IMR-90 (cell line): ENCODE data around the gene MSH2. TPM values are rescaled to one million over a fixed set of nuclear protein-coding genes. Genes with fewer than 3 reads are reported as not detected.

Experiments used
- ATAC-seq: fragments of 200-7000 bp; cut with Tn5 transposase; 2 replicates; pipeline ENCODE4 v1.9.1; 2020; ENCODE audit warnings: low read depth, mild to moderate bottlenecking, moderate library complexity
- BruUV-seq: library from RNA; stranded (reverse); fragments of 400-500 nt; replicated peaks from 2 replicates; lab custom pipeline; 2021; lab: Mats Ljungman, UMichigan
- CTCF ChIA-PET: fragments of 300-600 bp; formaldehyde crosslinking; extraction: SDS; loops from one replicate; lab custom pipeline; 2021; ENCODE audit warnings: antibody characterized with exemption; lab: Yijun Ruan, JAX
- POLR2A ChIA-PET: fragments of 300-600 bp; sonication (Branson Sonifier 250); formaldehyde crosslinking; loops from one replicate; lab custom pipeline; 2022; ENCODE audit warnings: antibody characterized with exemption; ENCODE audit not compliant: unreplicated experiment; lab: Charles Lee
- DNase-seq: peaks from one replicate; pipeline ENCODE4 v3.0.0; 2013
- H2AFZ ChIP-seq: replicated peaks from 2 replicates; pipeline ENCODE3; 2013; ENCODE audit warnings: low read length, mild to moderate bottlenecking; ENCODE audit not compliant: poor library complexity
- H2AK5ac ChIP-seq: 2 replicates; pipeline ENCODE4 v1.6.1; 2013; ENCODE audit warnings: low read depth, low read length, inconsistent platforms
- H2AK9ac ChIP-seq: replicated peaks from 2 replicates; pipeline ENCODE3; 2013; ENCODE audit warnings: mild to moderate bottlenecking, low read depth, low read length, moderate library complexity; ENCODE audit not compliant: poor library complexity
- H2BK120ac ChIP-seq: 2 replicates; pipeline ENCODE4 v1.6.1; 2013; ENCODE audit warnings: low read depth, low read length, inconsistent platforms
- H2BK15ac ChIP-seq: 3 replicates; pipeline ENCODE4 v1.6.1; 2013; ENCODE audit warnings: low read depth, low read length, inconsistent platforms
- H2BK20ac ChIP-seq: 2 replicates; pipeline ENCODE4 v1.6.1; 2013; ENCODE audit warnings: low read depth, mild to moderate bottlenecking, inconsistent platforms, low read length, moderate library complexity
- H2BK5ac ChIP-seq: 2 replicates; pipeline ENCODE4 v1.6.1; 2013; ENCODE audit warnings: mild to moderate bottlenecking, low read depth, low read length, inconsistent platforms; ENCODE audit not compliant: poor library complexity, severe bottlenecking
- H3K14ac ChIP-seq: replicated peaks from 2 replicates; pipeline ENCODE4 v1.6.1; 2013; ENCODE audit warnings: low read depth, low read length, inconsistent platforms
- H3K18ac ChIP-seq: 2 replicates; pipeline ENCODE4 v1.6.1; 2013; ENCODE audit warnings: low read depth, low read length, control low read depth
- H3K23ac ChIP-seq: 2 replicates; pipeline ENCODE4 v1.6.1; 2013; ENCODE audit warnings: low read depth, low read length, inconsistent platforms
- H3K27ac ChIP-seq: 2 replicates; pipeline ENCODE4 v1.5.1; 2013; ENCODE audit warnings: mild to moderate bottlenecking, control low read depth, low read length; ENCODE audit not compliant: insufficient read depth
- H3K27me3 ChIP-seq: 2 replicates; pipeline ENCODE4 v1.6.1; 2013; ENCODE audit warnings: low read length; ENCODE audit not compliant: control insufficient read depth, insufficient read depth
- H3K36me3 ChIP-seq: 2 replicates; pipeline ENCODE4 v1.6.1; 2013; ENCODE audit warnings: low read length, mixed read lengths; ENCODE audit not compliant: control insufficient read depth, insufficient read depth
- H3K4ac ChIP-seq: 2 replicates; pipeline ENCODE4 v1.6.1; 2013; ENCODE audit warnings: low read depth, low read length, inconsistent platforms
- H3K4me1 ChIP-seq: 2 replicates; pipeline ENCODE4 v1.6.1; 2013; ENCODE audit warnings: low read length, mixed read lengths; ENCODE audit not compliant: control insufficient read depth, insufficient read depth
- H3K4me2 ChIP-seq: 2 replicates; pipeline ENCODE4 v1.6.1; 2013; ENCODE audit warnings: low read depth, mild to moderate bottlenecking, control low read depth, low read length, moderate library complexity
- H3K4me3 ChIP-seq: 2 replicates; pipeline ENCODE4 v1.5.1; 2013; ENCODE audit warnings: low read depth, mild to moderate bottlenecking, control low read depth, low read length, moderate library complexity; ENCODE audit not compliant: insufficient read depth
- H3K56ac ChIP-seq: 2 replicates; pipeline ENCODE4 v1.6.1; 2013; ENCODE audit warnings: low read length, inconsistent platforms; ENCODE audit not compliant: insufficient read depth; ENCODE audit errors: extremely low read depth
- H3K79me1 ChIP-seq, 2 experiments: 2 replicates each; pipeline ENCODE4 v1.6.1; 2013; ENCODE audit warnings: low read length in 2 of 2, inconsistent platforms in 1 of 2, low read depth in 1 of 2
- H3K9ac ChIP-seq: 2 replicates; pipeline ENCODE4 v1.6.1; 2013; ENCODE audit warnings: low read depth, low read length, control low read depth
- H3K9me1 ChIP-seq: 2 replicates; pipeline ENCODE4 v1.6.1; 2013; ENCODE audit warnings: low read length, inconsistent platforms; ENCODE audit not compliant: insufficient read depth
- H3K9me3 ChIP-seq: 2 replicates; pipeline ENCODE4 v1.6.1; 2013; ENCODE audit warnings: low read length; ENCODE audit not compliant: control insufficient read depth, insufficient read depth
- H4K20me1 ChIP-seq: 2 replicates; pipeline ENCODE4 v1.6.1; 2013; ENCODE audit warnings: low read length, inconsistent platforms; ENCODE audit not compliant: insufficient read depth
- H4K5ac ChIP-seq: 2 replicates; pipeline ENCODE4 v1.6.1; 2013; ENCODE audit warnings: mild to moderate bottlenecking, low read depth, low read length, control low read depth
- H4K8ac ChIP-seq, 2 experiments: 2 replicates each; pipeline ENCODE4 v1.6.1; 2013; ENCODE audit warnings: low read depth in 2 of 2, low read length in 2 of 2, control low read depth in 1 of 2, inconsistent platforms in 1 of 2
- H4K91ac ChIP-seq: 2 replicates; pipeline ENCODE4 v1.6.1; 2013; ENCODE audit warnings: low read depth, low read length, inconsistent platforms; ENCODE audit not compliant: insufficient read depth
- CEBPB ChIP-seq: IDR thresholded peaks from 2 replicates; pipeline ENCODE4 v1.6.1; 2012; ENCODE audit warnings: low read depth, low read length, improper control_type of control experiment
- FOS ChIP-seq: fragments of 150-350 bp; IDR thresholded peaks from 2 replicates; pipeline ENCODE4 v1.6.1; 2016; ENCODE audit warnings: low read depth, low read length
- MXI1 ChIP-seq: IDR thresholded peaks from 2 replicates; pipeline ENCODE4 v1.6.1; 2012; ENCODE audit warnings: low read depth, mild to moderate bottlenecking, low read length, moderate library complexity, borderline replicate concordance
- NFE2L2 ChIP-seq: fragments of 150-350 bp; IDR thresholded peaks from 2 replicates; pipeline ENCODE4 v1.6.1; 2016; ENCODE audit warnings: low read depth, mild to moderate bottlenecking, low read length
- RAD21 ChIP-seq: IDR thresholded peaks from 2 replicates; pipeline ENCODE4 v1.6.1; 2012; ENCODE audit warnings: low read length, improper control_type of control experiment
- RCOR1 ChIP-seq: IDR thresholded peaks from 2 replicates; pipeline ENCODE4 v1.6.1; 2012; ENCODE audit warnings: mild to moderate bottlenecking, low read length, improper control_type of control experiment; ENCODE audit not compliant: insufficient replicate concordance
- RFX5 ChIP-seq: IDR thresholded peaks from 2 replicates; pipeline ENCODE4 v1.8.0; 2012; ENCODE audit warnings: low read depth, mild to moderate bottlenecking, low read length, moderate library complexity
- WGBS, 2 experiments: methylation state at CpG; one replicate each; pipeline versions ENCODE4 v1.1.5 to v1.1.7; 2013; ENCODE audit warnings: missing lambda C conversion rate in 2 of 2; ENCODE audit not compliant: insufficient read length in 1 of 2; ENCODE audit errors: extremely low coverage in 2 of 2; 5-methylcytosine and 5-hydroxymethylcytosine counted together
- dilution Hi-C: fragments of 300-500 bp; cut with HindIII; formaldehyde crosslinking; loops from one replicate; pipeline ENCODE4 v1.14.3; 2018; ENCODE audit warnings: low sequenced_read_pairs; ENCODE audit not compliant: unreplicated experiment
- in situ Hi-C: fragments of 300-500 bp; cut with MboI; formaldehyde crosslinking; loops from 3 replicates; pipeline ENCODE4 v1.14.3; 2019; ENCODE audit warnings: low sequenced_read_pairs, inconsistent platforms, mixed read lengths
- intact Hi-C: fragments of 100-400 bp; cut with micrococcal nuclease; formaldehyde crosslinking; loops from 2 replicates; pipeline ENCODE4 v1.10.0; 2022
- polyA plus RNA-seq, 3 experiments: library from polyadenylated mRNA; depleted of rRNA; stranded (reverse); fragments of >200 nt; gene quantifications; 2 replicates each; pipeline ENCODE4 v1.2.3, GENCODE V29; 2012; ENCODE audit warnings: low replicate concordance in 1 of 3
- total RNA-seq: library from RNA; depleted of rRNA; stranded (reverse); fragments of >200 nt; gene quantifications from 2 replicates; pipeline ENCODE4 v1.2.3, GENCODE V29; 2012
- TF ChIP-seq, protein P1 (sequence below): conservative IDR thresholded peaks from 2 replicates; pipeline ENCODE4 v1.5.1; 2012; ENCODE audit warnings: mild to moderate bottlenecking, low read depth, low read length, improper control_type of control experiment
- TF ChIP-seq, protein P2 (sequence below): fragments of 150-350 bp; IDR thresholded peaks from 2 replicates; pipeline ENCODE4 v1.6.1; 2016; ENCODE audit warnings: low read depth, mild to moderate bottlenecking, low read length, moderate library complexity, borderline replicate concordance
- TF ChIP-seq, protein P3 (sequence below): fragments of 150-350 bp; IDR thresholded peaks from 2 replicates; pipeline ENCODE4 v1.6.1; 2017; ENCODE audit warnings: mild to moderate bottlenecking, antibody characterized with exemption, low read length, low read depth

The MSH2 gene
- total and polyA plus RNA-seq, 2 of the 4 experiments (the other 2 are of a cell fraction), result 13.8 to 22.6 TPM

DNA sequence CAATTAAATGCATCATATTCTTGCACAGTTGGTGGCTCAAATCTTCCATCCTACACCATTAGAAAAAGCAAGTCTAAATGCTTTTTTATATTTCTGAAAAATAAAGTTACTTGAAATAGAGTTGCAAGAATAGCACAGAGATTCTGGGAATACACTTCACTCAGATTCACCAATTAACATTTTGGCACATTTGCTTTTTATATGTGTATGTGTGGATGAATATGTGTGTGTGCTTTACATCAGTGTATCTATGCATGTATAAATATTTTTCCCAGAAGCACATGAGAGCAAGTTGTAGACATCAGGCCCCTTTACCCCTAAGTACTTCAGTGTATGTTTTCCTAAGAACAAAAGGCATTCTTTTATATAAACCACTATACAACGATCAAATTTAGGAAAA, 27.6 kb upstream of the MSH2 start:
- no peaks in the 10 kb centered on the region for H3K79me1 ChIP-seq
- no peak overlapping the region for H2AFZ ChIP-seq
- H3K56ac ChIP-seq, result no peak overlapping the region
- no peak overlapping the region for H3K23ac ChIP-seq
- H4K8ac ChIP-seq, result no peak overlapping the region
- H4K91ac ChIP-seq, result no peak overlapping the region
- BruUV-seq, result no TSS peak
- no peaks in the 10 kb centered on the region for H3K9me1 ChIP-seq
- no peak overlapping the region for H2AK9ac ChIP-seq
- no peaks in the 10 kb centered on the region for H4K20me1 ChIP-seq
- no peak overlapping the region for H3K4ac ChIP-seq
- H2BK20ac ChIP-seq, result no peak overlapping the region
- ChIA-PET CTCF (interaction anchor here (0.9 kb wide), 1 partner anchor 13 kb away, joined by 3 read pairs; no protein-coding TSS in a partner anchor), POLR2A (no interaction called here)
- DNase-seq (no peak), ATAC-seq (no peak)
- no peak overlapping the region for H2BK15ac ChIP-seq
- dilution Hi-C loops (no loop called here), in situ Hi-C loops (no loop called here), intact Hi-C loops (no loop called here)
- peaks cover 6% of the 10 kb centered on the region for H3K27me3 ChIP-seq
- no peak overlapping the region for H3K18ac ChIP-seq
- no peak overlapping the region for H3K27ac ChIP-seq
- no peak overlapping the region for H4K5ac ChIP-seq
- H3K4me3 ChIP-seq, result no peak overlapping the region
- no peak overlapping the region for H2AK5ac ChIP-seq
- H3K9me3 ChIP-seq, result no peaks in the 10 kb centered on the region
- no peak overlapping the region for H3K14ac ChIP-seq
- no peak overlapping the region for H2BK5ac ChIP-seq
- H3K4me2 ChIP-seq, result no peak overlapping the region
- TF ChIP-seq CEBPB (no peak), MXI1 (no peak), RCOR1 (no peak), FOS (no peak), RFX5 (no peak), RAD21 (no peak), NFE2L2 (no peak)
- TF ChIP-seq, protein P1, sequence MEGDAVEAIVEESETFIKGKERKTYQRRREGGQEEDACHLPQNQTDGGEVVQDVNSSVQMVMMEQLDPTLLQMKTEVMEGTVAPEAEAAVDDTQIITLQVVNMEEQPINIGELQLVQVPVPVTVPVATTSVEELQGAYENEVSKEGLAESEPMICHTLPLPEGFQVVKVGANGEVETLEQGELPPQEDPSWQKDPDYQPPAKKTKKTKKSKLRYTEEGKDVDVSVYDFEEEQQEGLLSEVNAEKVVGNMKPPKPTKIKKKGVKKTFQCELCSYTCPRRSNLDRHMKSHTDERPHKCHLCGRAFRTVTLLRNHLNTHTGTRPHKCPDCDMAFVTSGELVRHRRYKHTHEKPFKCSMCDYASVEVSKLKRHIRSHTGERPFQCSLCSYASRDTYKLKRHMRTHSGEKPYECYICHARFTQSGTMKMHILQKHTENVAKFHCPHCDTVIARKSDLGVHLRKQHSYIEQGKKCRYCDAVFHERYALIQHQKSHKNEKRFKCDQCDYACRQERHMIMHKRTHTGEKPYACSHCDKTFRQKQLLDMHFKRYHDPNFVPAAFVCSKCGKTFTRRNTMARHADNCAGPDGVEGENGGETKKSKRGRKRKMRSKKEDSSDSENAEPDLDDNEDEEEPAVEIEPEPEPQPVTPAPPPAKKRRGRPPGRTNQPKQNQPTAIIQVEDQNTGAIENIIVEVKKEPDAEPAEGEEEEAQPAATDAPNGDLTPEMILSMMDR, result no peak
- TF ChIP-seq, protein P2, sequence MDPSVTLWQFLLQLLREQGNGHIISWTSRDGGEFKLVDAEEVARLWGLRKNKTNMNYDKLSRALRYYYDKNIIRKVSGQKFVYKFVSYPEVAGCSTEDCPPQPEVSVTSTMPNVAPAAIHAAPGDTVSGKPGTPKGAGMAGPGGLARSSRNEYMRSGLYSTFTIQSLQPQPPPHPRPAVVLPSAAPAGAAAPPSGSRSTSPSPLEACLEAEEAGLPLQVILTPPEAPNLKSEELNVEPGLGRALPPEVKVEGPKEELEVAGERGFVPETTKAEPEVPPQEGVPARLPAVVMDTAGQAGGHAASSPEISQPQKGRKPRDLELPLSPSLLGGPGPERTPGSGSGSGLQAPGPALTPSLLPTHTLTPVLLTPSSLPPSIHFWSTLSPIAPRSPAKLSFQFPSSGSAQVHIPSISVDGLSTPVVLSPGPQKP, result no peak
- TF ChIP-seq, protein P3, sequence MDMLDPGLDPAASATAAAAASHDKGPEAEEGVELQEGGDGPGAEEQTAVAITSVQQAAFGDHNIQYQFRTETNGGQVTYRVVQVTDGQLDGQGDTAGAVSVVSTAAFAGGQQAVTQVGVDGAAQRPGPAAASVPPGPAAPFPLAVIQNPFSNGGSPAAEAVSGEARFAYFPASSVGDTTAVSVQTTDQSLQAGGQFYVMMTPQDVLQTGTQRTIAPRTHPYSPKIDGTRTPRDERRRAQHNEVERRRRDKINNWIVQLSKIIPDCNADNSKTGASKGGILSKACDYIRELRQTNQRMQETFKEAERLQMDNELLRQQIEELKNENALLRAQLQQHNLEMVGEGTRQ, result no peak
- no peak overlapping the region for H2BK120ac ChIP-seq
- H3K4me1 ChIP-seq, result no peaks in the 10 kb centered on the region
- no CpG with 5 or more reads among the region's 1 CpG for WGBS, 2 experiments
- no peak overlapping the region for H3K9ac ChIP-seq
- H3K36me3 ChIP-seq, result no peaks in the 10 kb centered on the region
